GM19025 (cell line): ENCODE data around the gene RTN1.
A peak's percentile ranks its signal among the peaks of the same experiment; 100 is the strongest.

ENCODE experiments used
- ATAC-seq: cut with Tn5 transposase; IDR thresholded peaks from one replicate; pipeline ENCODE4 v1.9.1; 2021; ENCODE audit warnings: mild to moderate bottlenecking, low read depth, moderate library complexity; ENCODE audit not compliant: unreplicated experiment

Gene RTN1

GRCh38 chr14:59852350-59852749, 18.2 kb downstream of the RTN1 start:
- no peak for ATAC-seq

GRCh38 chr14:59850458-59850857, 20.1 kb downstream of the RTN1 start:
- no peak for ATAC-seq

- no peak for ATAC-seq
Observed at GRCh38 chr14:59849411-59850130, 21.0 kb downstream of the RTN1 start.

- ATAC-seq: no peak
Observed at GRCh38 chr14:59848671-59849070, 21.9 kb downstream of the RTN1 start.

- ATAC-seq: no peak
Observed at GRCh38 chr14:59847711-59848110, 22.9 kb downstream of the RTN1 start.

GRCh38 chr14:59846595-59846994, 24.0 kb downstream of the RTN1 start:
- no peak for ATAC-seq

GRCh38 chr14:59845245-59845644, 25.3 kb downstream of the RTN1 start:
- no peak for ATAC-seq

- ATAC-seq: no peak
Observed at GRCh38 chr14:59844186-59844812, 26.3 kb downstream of the RTN1 start.

GRCh38 chr14:59836116-59836515, 34.5 kb downstream of the RTN1 start:
- no peak for ATAC-seq

- no peak for ATAC-seq
Observed at GRCh38 chr14:59832653-59833294, 37.8 kb downstream of the RTN1 start.

- no peak for ATAC-seq
Observed at GRCh38 chr14:59831121-59831730, 39.4 kb downstream of the RTN1 start.

- no peak for ATAC-seq
Observed at GRCh38 chr14:59830338-59830734, 40.2 kb downstream of the RTN1 start.

GRCh38 chr14:59829469-59830337, 40.9 kb downstream of the RTN1 start:
- no peak for ATAC-seq

GRCh38 chr14:59828276-59828675, 42.3 kb downstream of the RTN1 start:
- no peak for ATAC-seq

- no peak for ATAC-seq
Observed at GRCh38 chr14:59827401-59827800, 43.2 kb downstream of the RTN1 start.

- no peak for ATAC-seq
Observed at GRCh38 chr14:59826150-59826549, 44.4 kb downstream of the RTN1 start.

- peak; percentile 49 for ATAC-seq
Observed at GRCh38 chr14:59823179-59823578, 47.4 kb downstream of the RTN1 start.

- ATAC-seq: no peak
Observed at GRCh38 chr14:59819446-59820088, 51.0 kb downstream of the RTN1 start.

- ATAC-seq: no peak
Observed at GRCh38 chr14:59816941-59817340, 53.6 kb downstream of the RTN1 start.

- ATAC-seq: no peak
Observed at GRCh38 chr14:59814988-59815387, 55.6 kb downstream of the RTN1 start.
